Colon (tissue), 2 donors: ENCODE results near the gene XRCC1.
"Not testable (repeated sequence)": the region's sequence is repeated elsewhere in the genome, so short reads cannot be mapped to it uniquely, and the experiment has no call there.

Experiments used
- FAIRE-seq: peaks from 2 replicates; lab custom pipeline; 2012; peaks lifted over from hg19 to GRCh38; lab: Jason Lieb, UNC
- donor health status: control.
- donor health status: control.

Gene XRCC1

GRCh38 chr19:43519436-43520088 lies 55.8 kb downstream of the XRCC1 start:
- FAIRE-seq: no peak

- FAIRE-seq: no peak
Observed at GRCh38 chr19:43518051-43518450, 57.3 kb downstream of the XRCC1 start.

GRCh38 chr19:43512399-43512798 lies 62.9 kb downstream of the XRCC1 start:
- not testable (repeated sequence) for FAIRE-seq

GRCh38 chr19:43511324-43511723 lies 64.0 kb downstream of the XRCC1 start:
- no peak for FAIRE-seq

GRCh38 chr19:43510713-43511112 lies 64.6 kb downstream of the XRCC1 start:
- no peak for FAIRE-seq

- FAIRE-seq: no peak
Observed at GRCh38 chr19:43507880-43508279, 67.4 kb downstream of the XRCC1 start.

GRCh38 chr19:43506629-43507028 lies 68.7 kb downstream of the XRCC1 start:
- no peak for FAIRE-seq

GRCh38 chr19:43505941-43506340 lies 69.4 kb downstream of the XRCC1 start:
- FAIRE-seq: no peak

- no peak for FAIRE-seq
Observed at GRCh38 chr19:43505186-43505456, 70.2 kb downstream of the XRCC1 start.

- no peak for FAIRE-seq
Observed at GRCh38 chr19:43504426-43505185, 70.7 kb downstream of the XRCC1 start, which contains the start of gene PHLDB3. Gene PHLDB3 (minus strand): TSS chr19:43504746. CDS start chr19:43504118, 628 bp downstream.

GRCh38 chr19:43503501-43504425 lies 71.6 kb downstream of the XRCC1 start:
- FAIRE-seq: no peak

GRCh38 chr19:43502419-43502976 lies 72.8 kb downstream of the XRCC1 start:
- no peak for FAIRE-seq

- FAIRE-seq: no peak
Observed at GRCh38 chr19:43501661-43502418, 73.5 kb downstream of the XRCC1 start.

- no peak for FAIRE-seq
Observed at GRCh38 chr19:43499042-43499441, 76.3 kb downstream of the XRCC1 start.

- FAIRE-seq: no peak
Observed at GRCh38 chr19:43498233-43498842, 77.0 kb downstream of the XRCC1 start.

- no peak for FAIRE-seq
Observed at GRCh38 chr19:43496960-43497359, 78.4 kb downstream of the XRCC1 start.

GRCh38 chr19:43495082-43495481 lies 80.2 kb downstream of the XRCC1 start:
- no peak for FAIRE-seq
